Measurements from ENCODE around the gene SPECC1L.

Gene SPECC1L

GRCh38 chr22:24428751-24429410 lies 158.2 kb downstream of the SPECC1L start:
- DNase-seq (ENCODE audit: low spot score) = no peak

GRCh38 chr22:24429411-24430365 lies 159.1 kb downstream of the SPECC1L start:
- no peak for DNase-seq (ENCODE audit: low spot score)

- DNase-seq (ENCODE audit: low spot score) = no peak
Observed at GRCh38 chr22:24430431-24431308, 160.0 kb downstream of the SPECC1L start.

- DNase-seq (ENCODE audit: low spot score) = no peak
Observed at GRCh38 chr22:24431309-24432034, 160.8 kb downstream of the SPECC1L start.

GRCh38 chr22:24432059-24432853 lies 161.6 kb downstream of the SPECC1L start:
- peak; percentile 64 for DNase-seq (ENCODE audit: low spot score)

- no peak for DNase-seq (ENCODE audit: low spot score)
Observed at GRCh38 chr22:24433001-24433827, 162.6 kb downstream of the SPECC1L start.

- DNase-seq (ENCODE audit: low spot score) = peak; percentile 69
Observed at GRCh38 chr22:24433828-24434470, 163.3 kb downstream of the SPECC1L start.

GRCh38 chr22:24434471-24435322 lies 164.1 kb downstream of the SPECC1L start:
- DNase-seq (ENCODE audit: low spot score) = no peak

GRCh38 chr22:24435323-24435645 lies 164.7 kb downstream of the SPECC1L start:
- DNase-seq (ENCODE audit: low spot score) = no peak

GRCh38 chr22:24435861-24436371 lies 165.3 kb downstream of the SPECC1L start:
- peak; percentile 66 for DNase-seq (ENCODE audit: low spot score)

- no peak for DNase-seq (ENCODE audit: low spot score)
Observed at GRCh38 chr22:24436553-24436952, 165.9 kb downstream of the SPECC1L start.

- DNase-seq (ENCODE audit: low spot score) = no peak
Observed at GRCh38 chr22:24437091-24437490, 166.5 kb downstream of the SPECC1L start.

GRCh38 chr22:24437741-24438328 lies 167.2 kb downstream of the SPECC1L start:
- no peak for DNase-seq (ENCODE audit: low spot score)

- no peak for DNase-seq (ENCODE audit: low spot score)
Observed at GRCh38 chr22:24440270-24440717, 169.7 kb downstream of the SPECC1L start.

GRCh38 chr22:24440718-24441405 lies 170.2 kb downstream of the SPECC1L start:
- DNase-seq (ENCODE audit: low spot score) = no peak

- peak; percentile 6 for DNase-seq (ENCODE audit: low spot score)
Observed at GRCh38 chr22:24441406-24442351, 171.0 kb downstream of the SPECC1L start.

Data from hepatic stellate cell (primary cell).